ENCODE data around the gene ATAD3B. TPM values are rescaled to one million over a fixed set of nuclear protein-coding genes. Genes with fewer than 3 reads are reported as not detected.
A peak's percentile ranks its signal among the peaks of the same experiment; 100 is the strongest.

ATAD3B gene
- total and polyA plus RNA-seq, 2 of the 13 experiments (the other 11 are each of a cell fraction or from before 2014, with no cell fraction given), result 9.6 to 31.1 TPM

DNA sequence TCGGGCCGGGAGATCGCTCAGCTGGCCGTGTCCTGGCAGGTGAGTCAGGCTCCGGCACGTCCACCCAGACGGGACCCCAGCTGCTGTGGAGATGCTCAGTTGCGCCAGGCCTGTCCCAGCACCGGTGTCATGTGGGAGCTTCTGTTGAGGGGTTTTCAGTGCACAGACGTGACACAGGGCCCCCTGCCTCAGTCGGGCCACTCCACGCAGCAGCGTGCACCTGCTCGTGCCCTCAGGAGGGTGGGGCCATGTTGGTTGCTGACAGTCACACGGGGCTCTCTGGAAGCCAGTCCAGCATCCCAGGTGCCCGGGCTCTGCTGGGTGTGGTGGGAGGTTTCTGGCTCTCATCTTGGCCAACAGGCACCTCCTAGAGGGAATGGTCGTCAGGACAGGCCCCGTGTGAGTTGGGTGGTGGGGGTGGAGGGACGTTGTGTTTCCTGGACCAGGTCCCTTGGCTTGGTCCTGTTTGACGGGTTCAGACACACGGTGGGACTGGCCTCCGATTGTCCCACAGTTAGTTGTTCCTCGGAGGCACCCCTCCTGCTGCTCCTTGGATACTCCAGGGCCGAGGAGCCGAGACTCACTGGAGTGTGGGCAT lies 19.2 kb downstream of the ATAD3B start (continued):
- no peak for TF ChIP-seq ZNF782 (CRISPR knock-in tag; IDR thresholded peaks at IDR 0.05; ENCODE audit: borderline replicate concordance)

DNA sequence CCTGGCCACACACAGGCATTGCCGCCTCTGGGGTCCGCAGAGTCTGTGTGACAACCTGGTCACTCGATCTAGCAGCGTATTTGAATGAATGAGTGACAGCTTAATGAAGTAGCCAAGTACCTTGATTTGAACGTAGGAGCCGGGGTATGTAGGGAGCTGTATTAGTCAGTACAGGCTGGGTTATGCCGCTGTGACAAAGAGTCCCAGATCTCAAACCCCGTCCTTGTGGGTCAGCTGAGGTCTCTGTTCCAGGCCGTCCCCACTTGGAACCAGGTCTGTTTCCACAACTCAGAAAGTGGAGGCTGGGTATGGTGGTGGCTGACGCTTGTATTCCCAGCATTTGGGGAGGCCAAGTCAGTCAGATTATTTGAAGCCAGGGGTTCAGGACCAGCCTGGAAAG lies 20.0 kb downstream of the ATAD3B start:
- Histone ChIP-seq H3K27me3 (ENCODE audit: control insufficient read depth in 1 of 2, insufficient read depth in 2 of 2, low read length in 2 of 2) (no peaks in the 10 kb centered on the region; a peak in 1 of 5 replicates), H2AFZ (ENCODE audit: low read length) (no peak overlapping the region), H4K20me1 (ENCODE audit: insufficient read depth, low read length) (no peaks in the 10 kb centered on the region), H3K36me3 (replicated peaks in 1 of 2; ENCODE audit: control insufficient read depth in 1 of 2, insufficient read depth in 2 of 2, low read length in 2 of 2) (peaks cover 21 to 42% of the 10 kb centered on the region in 2 experiments; a peak in 4 of 5 replicates), H3K4me3 (replicated peaks in 1 of 3; ENCODE audit: insufficient read depth in 1 of 3, low read depth in 2 of 3, low read length in 3 of 3) (no peak overlapping the region), H3K4me2 (ENCODE audit: low read depth, low read length) (no peak overlapping the region), H3K9ac (ENCODE audit: insufficient read depth, low read depth, low read length) (no peak overlapping the region), H3K9me3 (ENCODE audit: low read length) (no peaks in the 10 kb centered on the region), H3K79me2 (ENCODE audit: insufficient read depth, low read length) (no peaks in the 10 kb centered on the region), H3K4me1 (ENCODE audit: insufficient read depth, low read length) (no peaks in the 10 kb centered on the region), H3K27ac (ENCODE audit: extremely low read length, insufficient read depth, low read length) (no peak overlapping the region)
- WGBS (ENCODE audit: low lambda C conversion rate), result 96% methylated on average over 10 of the region's 10 CpGs
- intact Hi-C loops (cut with micrococcal nuclease; ENCODE audit: unreplicated experiment) (no loop called here), in situ Hi-C loops (cut with HindIII; ENCODE audit: extremely low pct_ligation_motif_present, low pct_unique_long_range_greater_than_20kb) (no loop called here)
- no peak for ATAC-seq
- ChIA-PET POLR2A (no interaction called here), CTCF (ENCODE audit: low intra/inter-chr PET ratio, low total read pairs) (no interaction called here)
- TF ChIP-seq ZNF124 (CRISPR knock-in tag; IDR thresholded peaks at IDR 0.05), result no peak
- TF ChIP-seq, protein P1, sequence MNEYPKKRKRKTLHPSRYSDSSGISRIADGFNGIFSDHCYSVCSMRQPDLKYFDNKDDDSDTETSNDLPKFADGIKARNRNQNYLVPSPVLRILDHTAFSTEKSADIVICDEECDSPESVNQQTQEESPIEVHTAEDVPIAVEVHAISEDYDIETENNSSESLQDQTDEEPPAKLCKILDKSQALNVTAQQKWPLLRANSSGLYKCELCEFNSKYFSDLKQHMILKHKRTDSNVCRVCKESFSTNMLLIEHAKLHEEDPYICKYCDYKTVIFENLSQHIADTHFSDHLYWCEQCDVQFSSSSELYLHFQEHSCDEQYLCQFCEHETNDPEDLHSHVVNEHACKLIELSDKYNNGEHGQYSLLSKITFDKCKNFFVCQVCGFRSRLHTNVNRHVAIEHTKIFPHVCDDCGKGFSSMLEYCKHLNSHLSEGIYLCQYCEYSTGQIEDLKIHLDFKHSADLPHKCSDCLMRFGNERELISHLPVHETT (CRISPR knock-in tag; conservative IDR thresholded peaks at IDR 0.05), result no peak
- TF ChIP-seq SMARCE1 (IDR thresholded peaks at IDR 0.05; ENCODE audit: borderline replicate concordance), result no peak
- TF ChIP-seq NCOA2 (CRISPR knock-in tag; IDR thresholded peaks at IDR 0.05), result no peak
- TF ChIP-seq PITX1 (CRISPR knock-in tag; IDR thresholded peaks at IDR 0.05), result no peak
- TF ChIP-seq, protein P2, sequence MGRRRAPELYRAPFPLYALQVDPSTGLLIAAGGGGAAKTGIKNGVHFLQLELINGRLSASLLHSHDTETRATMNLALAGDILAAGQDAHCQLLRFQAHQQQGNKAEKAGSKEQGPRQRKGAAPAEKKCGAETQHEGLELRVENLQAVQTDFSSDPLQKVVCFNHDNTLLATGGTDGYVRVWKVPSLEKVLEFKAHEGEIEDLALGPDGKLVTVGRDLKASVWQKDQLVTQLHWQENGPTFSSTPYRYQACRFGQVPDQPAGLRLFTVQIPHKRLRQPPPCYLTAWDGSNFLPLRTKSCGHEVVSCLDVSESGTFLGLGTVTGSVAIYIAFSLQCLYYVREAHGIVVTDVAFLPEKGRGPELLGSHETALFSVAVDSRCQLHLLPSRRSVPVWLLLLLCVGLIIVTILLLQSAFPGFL (CRISPR knock-in tag; IDR thresholded peaks at IDR 0.05), result no peak
- TF ChIP-seq, protein P3, sequence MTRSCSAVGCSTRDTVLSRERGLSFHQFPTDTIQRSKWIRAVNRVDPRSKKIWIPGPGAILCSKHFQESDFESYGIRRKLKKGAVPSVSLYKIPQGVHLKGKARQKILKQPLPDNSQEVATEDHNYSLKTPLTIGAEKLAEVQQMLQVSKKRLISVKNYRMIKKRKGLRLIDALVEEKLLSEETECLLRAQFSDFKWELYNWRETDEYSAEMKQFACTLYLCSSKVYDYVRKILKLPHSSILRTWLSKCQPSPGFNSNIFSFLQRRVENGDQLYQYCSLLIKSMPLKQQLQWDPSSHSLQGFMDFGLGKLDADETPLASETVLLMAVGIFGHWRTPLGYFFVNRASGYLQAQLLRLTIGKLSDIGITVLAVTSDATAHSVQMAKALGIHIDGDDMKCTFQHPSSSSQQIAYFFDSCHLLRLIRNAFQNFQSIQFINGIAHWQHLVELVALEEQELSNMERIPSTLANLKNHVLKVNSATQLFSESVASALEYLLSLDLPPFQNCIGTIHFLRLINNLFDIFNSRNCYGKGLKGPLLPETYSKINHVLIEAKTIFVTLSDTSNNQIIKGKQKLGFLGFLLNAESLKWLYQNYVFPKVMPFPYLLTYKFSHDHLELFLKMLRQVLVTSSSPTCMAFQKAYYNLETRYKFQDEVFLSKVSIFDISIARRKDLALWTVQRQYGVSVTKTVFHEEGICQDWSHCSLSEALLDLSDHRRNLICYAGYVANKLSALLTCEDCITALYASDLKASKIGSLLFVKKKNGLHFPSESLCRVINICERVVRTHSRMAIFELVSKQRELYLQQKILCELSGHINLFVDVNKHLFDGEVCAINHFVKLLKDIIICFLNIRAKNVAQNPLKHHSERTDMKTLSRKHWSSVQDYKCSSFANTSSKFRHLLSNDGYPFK (CRISPR knock-in tag; IDR thresholded peaks at IDR 0.05; ENCODE audit: borderline replicate concordance), result no peak
- peak; percentile 99 for TF ChIP-seq ZNF12 (CRISPR knock-in tag; IDR thresholded peaks at IDR 0.05)
- TF ChIP-seq, protein P4, sequence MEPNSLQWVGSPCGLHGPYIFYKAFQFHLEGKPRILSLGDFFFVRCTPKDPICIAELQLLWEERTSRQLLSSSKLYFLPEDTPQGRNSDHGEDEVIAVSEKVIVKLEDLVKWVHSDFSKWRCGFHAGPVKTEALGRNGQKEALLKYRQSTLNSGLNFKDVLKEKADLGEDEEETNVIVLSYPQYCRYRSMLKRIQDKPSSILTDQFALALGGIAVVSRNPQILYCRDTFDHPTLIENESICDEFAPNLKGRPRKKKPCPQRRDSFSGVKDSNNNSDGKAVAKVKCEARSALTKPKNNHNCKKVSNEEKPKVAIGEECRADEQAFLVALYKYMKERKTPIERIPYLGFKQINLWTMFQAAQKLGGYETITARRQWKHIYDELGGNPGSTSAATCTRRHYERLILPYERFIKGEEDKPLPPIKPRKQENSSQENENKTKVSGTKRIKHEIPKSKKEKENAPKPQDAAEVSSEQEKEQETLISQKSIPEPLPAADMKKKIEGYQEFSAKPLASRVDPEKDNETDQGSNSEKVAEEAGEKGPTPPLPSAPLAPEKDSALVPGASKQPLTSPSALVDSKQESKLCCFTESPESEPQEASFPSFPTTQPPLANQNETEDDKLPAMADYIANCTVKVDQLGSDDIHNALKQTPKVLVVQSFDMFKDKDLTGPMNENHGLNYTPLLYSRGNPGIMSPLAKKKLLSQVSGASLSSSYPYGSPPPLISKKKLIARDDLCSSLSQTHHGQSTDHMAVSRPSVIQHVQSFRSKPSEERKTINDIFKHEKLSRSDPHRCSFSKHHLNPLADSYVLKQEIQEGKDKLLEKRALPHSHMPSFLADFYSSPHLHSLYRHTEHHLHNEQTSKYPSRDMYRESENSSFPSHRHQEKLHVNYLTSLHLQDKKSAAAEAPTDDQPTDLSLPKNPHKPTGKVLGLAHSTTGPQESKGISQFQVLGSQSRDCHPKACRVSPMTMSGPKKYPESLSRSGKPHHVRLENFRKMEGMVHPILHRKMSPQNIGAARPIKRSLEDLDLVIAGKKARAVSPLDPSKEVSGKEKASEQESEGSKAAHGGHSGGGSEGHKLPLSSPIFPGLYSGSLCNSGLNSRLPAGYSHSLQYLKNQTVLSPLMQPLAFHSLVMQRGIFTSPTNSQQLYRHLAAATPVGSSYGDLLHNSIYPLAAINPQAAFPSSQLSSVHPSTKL (CRISPR knock-in tag; IDR thresholded peaks at IDR 0.05), result no peak
- TF ChIP-seq, protein P5, sequence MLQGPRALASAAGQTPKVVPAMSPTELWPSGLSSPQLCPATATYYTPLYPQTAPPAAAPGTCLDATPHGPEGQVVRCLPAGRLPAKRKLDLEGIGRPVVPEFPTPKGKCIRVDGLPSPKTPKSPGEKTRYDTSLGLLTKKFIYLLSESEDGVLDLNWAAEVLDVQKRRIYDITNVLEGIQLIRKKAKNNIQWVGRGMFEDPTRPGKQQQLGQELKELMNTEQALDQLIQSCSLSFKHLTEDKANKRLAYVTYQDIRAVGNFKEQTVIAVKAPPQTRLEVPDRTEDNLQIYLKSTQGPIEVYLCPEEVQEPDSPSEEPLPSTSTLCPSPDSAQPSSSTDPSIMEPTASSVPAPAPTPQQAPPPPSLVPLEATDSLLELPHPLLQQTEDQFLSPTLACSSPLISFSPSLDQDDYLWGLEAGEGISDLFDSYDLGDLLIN (CRISPR knock-in tag; IDR thresholded peaks at IDR 0.05; ENCODE audit: borderline replicate concordance), result no peak
- peak; percentile 84; the same call in 1 of the 2 replicates for TF ChIP-seq RBAK (CRISPR knock-in tag; IDR thresholded peaks at IDR 0.05)
- TF ChIP-seq FOSL2 (CRISPR knock-in tag; IDR thresholded peaks at IDR 0.05), result no peak
- no TSS peak for BruUV-seq (replicated peaks)
- DNase-seq (ENCODE audit: low spot score), result no peak
- FAIRE-seq, result no peak
